ENCODE measurements around the gene TSHZ2. TPM values are rescaled to one million over a fixed set of nuclear protein-coding genes. Genes with fewer than 3 reads are reported as not detected.
A peak's percentile ranks its signal among the peaks of the same experiment; 100 is the strongest.

TSHZ2 gene
- total and polyA plus RNA-seq, 3 donors from 2014 or later: 13.0 to 41.9 (median 40.4) TPM

DNA sequence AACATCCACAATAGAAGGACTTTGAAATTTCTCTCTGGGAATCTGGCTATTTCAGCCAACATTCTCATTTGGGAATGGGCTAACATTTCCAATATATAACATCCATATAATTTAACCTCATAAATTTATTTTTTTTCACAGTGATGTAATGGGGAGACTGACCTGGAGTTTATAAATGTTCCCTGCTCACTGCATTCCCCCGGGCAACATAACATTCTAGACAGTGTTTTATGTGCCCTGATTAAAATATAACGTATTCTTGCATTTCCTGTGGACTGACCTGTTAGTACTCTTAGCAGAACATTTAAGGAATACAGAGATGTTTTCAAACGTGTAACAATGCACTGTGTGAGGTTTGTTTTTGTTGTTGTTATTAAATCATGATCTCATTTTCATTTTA, 20.9 kb downstream of the TSHZ2 start:
- no peaks in the 10 kb centered on the region for H3K36me3 ChIP-seq (ENCODE audit: low read depth, missing control alignments)
- intact Hi-C loops (cut with DNase I; ENCODE audit: low total_unique reads): no loop called here
- H3K4me3 ChIP-seq: no peak overlapping the region
- no peaks in the 10 kb centered on the region for H3K27me3 ChIP-seq
- peaks cover 4% of the 10 kb centered on the region for H3K4me1 ChIP-seq
- no peak for DNase-seq
- 29 to 30% methylated on average over 3 of the region's 3 CpGs for WGBS, 2 donors
- H3K9me3 ChIP-seq: no peaks in the 10 kb centered on the region
- no peak for TF ChIP-seq POLR2A (IDR thresholded peaks at IDR 0.05)
- TF ChIP-seq, protein P1, sequence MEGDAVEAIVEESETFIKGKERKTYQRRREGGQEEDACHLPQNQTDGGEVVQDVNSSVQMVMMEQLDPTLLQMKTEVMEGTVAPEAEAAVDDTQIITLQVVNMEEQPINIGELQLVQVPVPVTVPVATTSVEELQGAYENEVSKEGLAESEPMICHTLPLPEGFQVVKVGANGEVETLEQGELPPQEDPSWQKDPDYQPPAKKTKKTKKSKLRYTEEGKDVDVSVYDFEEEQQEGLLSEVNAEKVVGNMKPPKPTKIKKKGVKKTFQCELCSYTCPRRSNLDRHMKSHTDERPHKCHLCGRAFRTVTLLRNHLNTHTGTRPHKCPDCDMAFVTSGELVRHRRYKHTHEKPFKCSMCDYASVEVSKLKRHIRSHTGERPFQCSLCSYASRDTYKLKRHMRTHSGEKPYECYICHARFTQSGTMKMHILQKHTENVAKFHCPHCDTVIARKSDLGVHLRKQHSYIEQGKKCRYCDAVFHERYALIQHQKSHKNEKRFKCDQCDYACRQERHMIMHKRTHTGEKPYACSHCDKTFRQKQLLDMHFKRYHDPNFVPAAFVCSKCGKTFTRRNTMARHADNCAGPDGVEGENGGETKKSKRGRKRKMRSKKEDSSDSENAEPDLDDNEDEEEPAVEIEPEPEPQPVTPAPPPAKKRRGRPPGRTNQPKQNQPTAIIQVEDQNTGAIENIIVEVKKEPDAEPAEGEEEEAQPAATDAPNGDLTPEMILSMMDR (IDR thresholded peaks at IDR 0.05): no peak
- H3K27ac ChIP-seq: peak overlapping the region in 1 of 2 donors; percentile 68

DNA sequence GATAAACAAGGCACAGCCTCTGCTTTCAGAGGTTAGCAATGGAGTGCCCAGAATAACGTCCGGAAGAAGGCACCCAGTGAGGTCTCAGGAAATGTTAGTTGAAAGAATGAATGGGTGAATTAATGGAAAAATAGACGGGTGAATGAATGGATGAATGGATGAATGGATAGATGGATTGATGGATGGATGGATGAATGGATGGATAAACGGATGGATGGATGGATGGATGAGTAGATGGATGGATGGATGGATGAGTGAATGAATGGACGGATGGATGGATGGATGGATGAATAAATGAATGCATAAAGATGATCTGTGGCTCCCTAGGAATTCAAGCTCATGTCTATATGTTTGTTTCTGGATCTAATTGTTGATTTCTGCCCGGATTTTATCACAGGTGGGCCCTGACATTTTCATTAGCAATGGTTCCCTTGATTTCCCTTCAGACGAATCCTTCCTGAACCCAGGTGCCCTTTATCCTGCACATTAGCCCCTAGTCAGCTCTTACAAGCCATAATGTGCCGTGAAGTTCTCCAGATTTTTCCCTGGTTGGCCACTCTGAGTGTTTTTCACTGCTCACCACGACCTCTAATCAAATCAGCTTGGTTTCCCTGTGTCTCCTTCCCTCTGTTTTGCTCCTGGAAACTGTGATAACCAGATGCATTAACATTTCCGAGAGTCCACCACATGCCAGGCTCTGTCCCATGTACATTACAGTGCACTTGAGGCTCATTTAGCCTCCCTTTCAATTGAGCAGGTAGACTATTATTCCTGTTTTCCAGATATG, 22.2 kb downstream of the TSHZ2 start:
- intact Hi-C loops (cut with DNase I; ENCODE audit: low total_unique reads): no loop called here
- Histone ChIP-seq H3K9me3 (no peaks in the 10 kb centered on the region), H3K4me1 (peaks cover 4% of the 10 kb centered on the region), H3K4me3 (no peak overlapping the region), H3K27me3 (no peaks in the 10 kb centered on the region), H3K36me3 (ENCODE audit: low read depth, missing control alignments) (no peaks in the 10 kb centered on the region), H3K27ac (peak overlapping the region in 1 of 2 donors; percentile 68)
- TF ChIP-seq POLR2A (IDR thresholded peaks at IDR 0.05): no peak
- TF ChIP-seq, protein P1 (IDR thresholded peaks at IDR 0.05): no peak
- no peak for DNase-seq
- WGBS, 2 donors: 66 to 73% methylated on average over 9 to 10 of the region's 10 CpGs

DNA sequence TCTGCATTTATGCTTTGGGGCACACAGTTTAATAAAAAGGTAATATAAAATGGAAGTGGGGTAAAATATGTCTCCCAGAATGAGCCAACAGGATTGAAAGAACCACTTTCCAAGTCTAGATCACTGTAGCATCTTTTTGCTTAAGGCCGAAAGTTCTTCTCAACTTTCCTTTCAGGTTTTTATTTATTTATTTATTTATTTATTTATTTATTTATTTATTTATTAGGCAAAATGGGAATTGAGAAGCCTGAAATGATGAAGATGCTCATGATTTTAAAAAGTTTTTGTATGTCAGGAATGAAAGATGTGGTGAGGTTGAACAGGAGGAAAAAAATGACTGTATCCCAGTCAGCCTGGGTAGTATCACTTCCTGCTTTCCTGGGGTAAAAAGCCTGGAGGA, 24.0 kb downstream of the TSHZ2 start:
- H3K27ac ChIP-seq: no peak overlapping the region
- no peaks in the 10 kb centered on the region for H3K36me3 ChIP-seq (ENCODE audit: low read depth, missing control alignments)
- TF ChIP-seq, protein P1 (IDR thresholded peaks at IDR 0.05): no peak
- TF ChIP-seq POLR2A (IDR thresholded peaks at IDR 0.05): no peak
- no peak for DNase-seq
- WGBS, 2 donors: 88 to 92% methylated on average over 1 of the region's 1 CpG
- no peak overlapping the region for H3K4me3 ChIP-seq
- H3K4me1 ChIP-seq: peaks cover 12% of the 10 kb centered on the region
- intact Hi-C loops (cut with DNase I; ENCODE audit: low total_unique reads): no loop called here
- H3K9me3 ChIP-seq: no peaks in the 10 kb centered on the region
- H3K27me3 ChIP-seq: no peaks in the 10 kb centered on the region

DNA sequence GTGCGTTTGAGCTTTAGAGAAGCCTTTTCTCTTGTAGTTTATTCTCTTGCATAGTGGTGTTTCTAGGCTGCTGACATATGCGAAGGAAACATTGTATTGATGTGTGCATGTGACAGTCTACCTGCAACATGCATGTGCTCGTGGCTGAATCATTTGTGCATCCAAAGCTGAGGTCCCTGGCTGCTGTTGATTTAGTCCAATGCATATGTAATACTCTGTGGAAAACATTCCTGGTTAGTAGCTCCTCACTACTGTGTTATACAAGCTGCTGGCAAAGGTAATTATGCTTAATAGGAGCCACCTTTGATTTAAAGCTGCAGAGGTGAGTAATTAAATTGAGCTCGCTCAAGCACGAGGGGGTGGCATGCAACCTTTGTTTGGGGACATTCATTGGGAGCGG, 24.5 kb downstream of the TSHZ2 start:
- Histone ChIP-seq H3K4me1 (peaks cover 17% of the 10 kb centered on the region), H3K9me3 (no peaks in the 10 kb centered on the region), H3K27ac (no peak overlapping the region), H3K36me3 (ENCODE audit: low read depth, missing control alignments) (no peaks in the 10 kb centered on the region), H3K27me3 (no peaks in the 10 kb centered on the region), H3K4me3 (no peak overlapping the region)
- intact Hi-C loops (cut with DNase I; ENCODE audit: low total_unique reads): no loop called here
- TF ChIP-seq, protein P1 (IDR thresholded peaks at IDR 0.05): no peak
- no peak for TF ChIP-seq POLR2A (IDR thresholded peaks at IDR 0.05)
- WGBS, 2 donors: 74 to 88% methylated on average over 6 of the region's 6 CpGs
- no peak for DNase-seq

DNA sequence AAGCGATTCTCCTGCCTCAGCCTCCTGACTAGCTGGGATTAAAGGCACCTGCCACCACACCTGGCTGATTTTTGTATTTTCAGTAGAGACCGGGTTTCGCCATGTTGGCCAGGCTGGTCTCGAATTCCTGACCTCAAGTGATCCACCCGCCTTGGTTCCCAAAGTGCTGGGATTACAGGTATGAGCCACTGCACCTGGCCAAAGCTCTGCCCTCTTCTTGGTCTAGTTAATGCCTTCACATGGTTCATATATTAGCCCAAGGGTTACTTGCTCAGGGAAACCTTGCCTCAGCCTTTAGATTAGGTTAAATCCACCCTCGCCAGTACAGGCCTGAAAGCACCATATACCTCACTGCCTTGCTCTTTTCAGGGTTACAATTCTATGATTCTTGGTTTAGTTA, 26.1 kb downstream of the TSHZ2 start:
- no peak for DNase-seq
- H3K9me3 ChIP-seq: no peaks in the 10 kb centered on the region
- WGBS, 2 donors: 95 to 96% methylated on average over 6 of the region's 6 CpGs
- intact Hi-C loops (cut with DNase I; ENCODE audit: low total_unique reads): no loop called here
- H3K27ac ChIP-seq: peak overlapping the region in 1 of 2 donors; percentile 60
- H3K27me3 ChIP-seq: no peaks in the 10 kb centered on the region
- TF ChIP-seq, protein P1 (IDR thresholded peaks at IDR 0.05): no peak
- TF ChIP-seq POLR2A (IDR thresholded peaks at IDR 0.05): no peak
- H3K4me3 ChIP-seq: no peak overlapping the region
- H3K36me3 ChIP-seq (ENCODE audit: low read depth, missing control alignments): no peaks in the 10 kb centered on the region
- H3K4me1 ChIP-seq: peaks cover 19% of the 10 kb centered on the region

Measured in testis (tissue), 3 donors.